T-helper 2 cell treated with Interferon-gamma antibody and Interleukin-4, amounts not matched to agents 5 μg/mL and 100 μg/mL, for 36 hours (primary cell): ENCODE measurements around the gene PXYLP1.

ENCODE experiments used
- DNase-seq: peaks from one replicate; pipeline ENCODE4 v3.0.0; 2021; ENCODE audit warnings: low spot score
- H3K27ac Mint-ChIP-seq: one replicate; pipeline ENCODE4 v1.8.0; 2021; ENCODE audit warnings: mild to moderate bottlenecking, mixed read lengths
- H3K27me3 Mint-ChIP-seq: one replicate; pipeline ENCODE4 v1.8.0; 2021; ENCODE audit warnings: low read depth, mixed read lengths
- H3K36me3 Mint-ChIP-seq: one replicate; pipeline ENCODE4 v1.8.0; 2021; ENCODE audit warnings: low read depth, mixed read lengths
- H3K4me1 Mint-ChIP-seq: one replicate; pipeline ENCODE4 v1.8.0; 2021; ENCODE audit warnings: low read depth, mixed read lengths
- H3K4me3 Mint-ChIP-seq: one replicate; pipeline ENCODE4 v1.8.0; 2022; ENCODE audit warnings: mild to moderate bottlenecking, moderate library complexity, mixed read lengths
- H3K9me3 Mint-ChIP-seq: one replicate; pipeline ENCODE4 v1.8.0; 2021; ENCODE audit warnings: mixed read lengths

The PXYLP1 gene

DNA sequence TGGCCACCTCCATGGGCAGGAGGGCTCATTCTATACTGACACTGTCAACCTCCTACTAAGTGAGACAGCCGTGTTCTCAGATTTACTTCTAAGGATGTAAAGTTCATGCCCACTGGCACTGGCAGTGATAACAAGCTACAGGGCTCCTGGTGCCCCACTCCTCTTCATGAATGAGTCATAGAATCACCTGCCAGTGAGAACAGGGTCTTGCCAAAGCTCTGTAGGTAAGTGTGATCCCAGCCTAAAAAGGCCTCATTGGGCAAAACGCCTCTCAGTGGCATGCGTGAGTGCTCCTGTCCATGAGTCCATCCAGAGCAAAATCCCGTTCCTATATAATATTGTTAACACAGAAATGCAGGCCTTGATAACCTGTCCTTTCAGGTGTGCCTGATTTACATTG lies 17.4 kb downstream of the PXYLP1 start:
- no peaks in the 10 kb centered on the region for H3K9me3 Mint-ChIP-seq
- no peaks in the 10 kb centered on the region for H3K27me3 Mint-ChIP-seq
- H3K4me3 Mint-ChIP-seq: no peak overlapping the region

DNA sequence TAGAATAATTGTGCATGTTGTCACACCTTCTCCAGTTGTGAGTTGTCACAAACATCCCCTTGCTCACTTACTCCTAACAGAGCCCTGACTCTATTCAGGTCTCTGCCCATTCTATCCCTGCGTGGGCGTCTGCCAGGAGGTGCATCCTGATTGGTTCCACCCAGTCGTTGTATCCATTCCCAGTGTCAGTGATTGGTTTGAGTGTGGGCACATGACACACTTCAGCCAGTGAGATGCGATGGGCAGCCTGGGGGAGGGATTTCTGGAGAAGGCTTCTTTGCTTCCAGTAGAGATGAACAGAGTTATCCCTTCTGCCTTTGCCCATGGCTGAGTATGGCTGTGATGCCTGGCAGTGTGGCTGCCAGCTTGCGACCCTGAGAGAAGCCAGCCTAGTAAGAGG lies 18.7 kb downstream of the PXYLP1 start:
- Mint-ChIP-seq H3K4me1 (peaks cover 12% of the 10 kb centered on the region), H3K27me3 (no peaks in the 10 kb centered on the region), H3K4me3 (no peak overlapping the region), H3K27ac (no peak overlapping the region), H3K36me3 (peaks cover 17% of the 10 kb centered on the region), H3K9me3 (no peaks in the 10 kb centered on the region)
- DNase-seq: no peak

More for the DNA sequence above, 17.4 kb downstream of the PXYLP1 start:
- Mint-ChIP-seq H3K27ac (no peak overlapping the region), H3K36me3 (peaks cover 21% of the 10 kb centered on the region), H3K4me1 (peaks cover 8% of the 10 kb centered on the region)
- no peak for DNase-seq

- H3K4me1 Mint-ChIP-seq: peaks cover 16% of the 10 kb centered on the region
- no peak overlapping the region for H3K27ac Mint-ChIP-seq
Observed at GRCh38 chr3:141250828-141251227, 19.2 kb downstream of the PXYLP1 start.

GRCh38 chr3:141253326-141253725 lies 21.7 kb downstream of the PXYLP1 start:
- no peaks in the 10 kb centered on the region for H3K9me3 Mint-ChIP-seq
- peak overlapping the region; percentile 55 for H3K27ac Mint-ChIP-seq
- no peaks in the 10 kb centered on the region for H3K27me3 Mint-ChIP-seq
- no peak overlapping the region for H3K4me3 Mint-ChIP-seq
- no peak for DNase-seq
- peaks cover 15% of the 10 kb centered on the region for H3K36me3 Mint-ChIP-seq
- H3K4me1 Mint-ChIP-seq: peaks cover 37% of the 10 kb centered on the region

More at GRCh38 chr3:141250828-141251227, 19.2 kb downstream of the PXYLP1 start:
- H3K27me3 Mint-ChIP-seq: no peaks in the 10 kb centered on the region
- no peak overlapping the region for H3K4me3 Mint-ChIP-seq
- no peak for DNase-seq
- peaks cover 14% of the 10 kb centered on the region for H3K36me3 Mint-ChIP-seq
- H3K9me3 Mint-ChIP-seq: no peaks in the 10 kb centered on the region

DNA sequence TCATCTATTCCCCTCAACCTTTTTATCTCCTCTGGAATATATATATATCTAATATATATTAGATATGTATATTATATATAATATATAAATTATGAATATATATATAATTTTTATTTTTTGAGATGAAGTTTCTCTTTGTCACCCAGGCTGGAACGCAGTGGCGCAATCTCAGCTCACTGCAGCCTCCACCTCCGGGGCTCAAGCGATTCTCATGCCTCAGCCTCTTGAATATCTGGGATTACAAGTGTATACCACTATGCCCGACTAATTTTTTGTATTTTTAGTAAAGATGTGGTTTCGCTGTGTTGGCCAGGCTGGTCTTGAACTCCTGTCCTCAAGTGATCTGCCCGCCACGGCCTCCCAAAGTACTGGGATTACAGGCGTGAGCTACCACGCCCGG lies 22.2 kb downstream of the PXYLP1 start:
- Mint-ChIP-seq H3K4me3 (no peak overlapping the region), H3K9me3 (no peaks in the 10 kb centered on the region), H3K4me1 (peaks cover 41% of the 10 kb centered on the region), H3K36me3 (peaks cover 15% of the 10 kb centered on the region), H3K27me3 (no peaks in the 10 kb centered on the region), H3K27ac (no peak overlapping the region)
- no peak for DNase-seq

- Mint-ChIP-seq H3K9me3 (no peaks in the 10 kb centered on the region), H3K4me1 (peaks cover 54% of the 10 kb centered on the region), H3K36me3 (peaks cover 17% of the 10 kb centered on the region), H3K27me3 (no peaks in the 10 kb centered on the region), H3K4me3 (no peak overlapping the region), H3K27ac (peak overlapping the region; percentile 35)
- no peak for DNase-seq
Observed at GRCh38 chr3:141255137-141255845, 23.7 kb downstream of the PXYLP1 start.

DNA sequence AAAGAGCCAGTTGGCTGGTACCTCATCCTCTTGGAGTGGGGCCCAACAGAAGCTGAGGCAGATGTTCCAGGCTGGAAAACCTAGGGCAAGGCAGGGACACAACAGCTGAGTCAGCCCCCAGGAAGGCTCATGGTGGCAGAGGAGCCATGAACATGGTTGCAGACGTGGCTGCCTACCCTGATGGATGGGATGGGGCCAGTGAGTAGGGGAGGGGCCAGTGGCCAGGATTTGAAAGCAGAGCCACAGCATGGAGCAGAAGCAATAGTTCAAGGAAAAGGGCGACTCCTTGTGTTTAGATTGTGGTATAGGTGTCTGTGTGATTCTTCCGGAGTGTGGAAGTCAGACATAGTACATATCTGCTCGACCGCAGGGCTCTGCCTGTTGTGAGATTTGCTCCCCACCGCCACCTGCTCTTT lies 24.2 kb downstream of the PXYLP1 start:
- H3K27ac Mint-ChIP-seq: peak overlapping the region; percentile 56
- peaks cover 59% of the 10 kb centered on the region for H3K4me1 Mint-ChIP-seq
- H3K36me3 Mint-ChIP-seq: peaks cover 14% of the 10 kb centered on the region
- DNase-seq: peak; percentile 45
- H3K27me3 Mint-ChIP-seq: no peaks in the 10 kb centered on the region
- H3K4me3 Mint-ChIP-seq: peak overlapping the region; percentile 34
- no peaks in the 10 kb centered on the region for H3K9me3 Mint-ChIP-seq

- H3K4me3 Mint-ChIP-seq: no peak overlapping the region
- no peaks in the 10 kb centered on the region for H3K27me3 Mint-ChIP-seq
- H3K36me3 Mint-ChIP-seq: peaks cover 22% of the 10 kb centered on the region
- no peak overlapping the region for H3K27ac Mint-ChIP-seq
- H3K9me3 Mint-ChIP-seq: no peaks in the 10 kb centered on the region
- H3K4me1 Mint-ChIP-seq: peaks cover 69% of the 10 kb centered on the region
- DNase-seq: no peak
Observed at GRCh38 chr3:141256820-141257219, 25.2 kb downstream of the PXYLP1 start.

GRCh38 chr3:141257961-141258360 lies 26.3 kb downstream of the PXYLP1 start:
- Mint-ChIP-seq H3K4me3 (no peak overlapping the region), H3K27me3 (no peaks in the 10 kb centered on the region), H3K9me3 (no peaks in the 10 kb centered on the region), H3K4me1 (peaks cover 75% of the 10 kb centered on the region), H3K36me3 (peaks cover 23% of the 10 kb centered on the region), H3K27ac (peak overlapping the region; percentile 56)
- DNase-seq: peak; percentile 75

- no peaks in the 10 kb centered on the region for H3K9me3 Mint-ChIP-seq
- H3K27me3 Mint-ChIP-seq: no peaks in the 10 kb centered on the region
- H3K4me1 Mint-ChIP-seq: peaks cover 84% of the 10 kb centered on the region
- H3K27ac Mint-ChIP-seq: peak overlapping the region; percentile 34
- DNase-seq: no peak
- peaks cover 32% of the 10 kb centered on the region for H3K36me3 Mint-ChIP-seq
- H3K4me3 Mint-ChIP-seq: no peak overlapping the region
Observed at GRCh38 chr3:141258973-141259372, 27.3 kb downstream of the PXYLP1 start.

- DNase-seq: no peak
- peaks cover 83% of the 10 kb centered on the region for H3K4me1 Mint-ChIP-seq
- no peak overlapping the region for H3K27ac Mint-ChIP-seq
- no peaks in the 10 kb centered on the region for H3K27me3 Mint-ChIP-seq
- peaks cover 40% of the 10 kb centered on the region for H3K36me3 Mint-ChIP-seq
- H3K9me3 Mint-ChIP-seq: no peaks in the 10 kb centered on the region
- no peak overlapping the region for H3K4me3 Mint-ChIP-seq
Observed at GRCh38 chr3:141259821-141260629, 28.4 kb downstream of the PXYLP1 start.

DNA sequence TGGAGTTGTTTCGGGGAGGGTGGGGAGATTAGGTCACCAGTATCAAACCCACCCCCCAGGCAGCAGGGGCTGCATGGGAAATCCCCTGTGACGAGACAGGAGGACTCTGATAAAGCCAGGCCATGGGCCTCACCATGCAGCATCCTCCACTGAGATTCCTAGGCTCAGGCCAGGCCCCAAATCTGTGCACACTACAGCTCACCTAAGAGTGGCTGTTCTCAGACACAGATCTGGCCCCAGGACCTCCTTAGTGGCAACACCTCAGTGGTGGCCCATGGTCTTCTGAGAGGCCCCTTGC lies 29.0 kb downstream of the PXYLP1 start:
- H3K9me3 Mint-ChIP-seq: no peaks in the 10 kb centered on the region
- H3K4me1 Mint-ChIP-seq: peaks cover 81% of the 10 kb centered on the region
- peaks cover 44% of the 10 kb centered on the region for H3K36me3 Mint-ChIP-seq
- no peaks in the 10 kb centered on the region for H3K27me3 Mint-ChIP-seq
- no peak for DNase-seq
- no peak overlapping the region for H3K4me3 Mint-ChIP-seq
- no peak overlapping the region for H3K27ac Mint-ChIP-seq

DNA sequence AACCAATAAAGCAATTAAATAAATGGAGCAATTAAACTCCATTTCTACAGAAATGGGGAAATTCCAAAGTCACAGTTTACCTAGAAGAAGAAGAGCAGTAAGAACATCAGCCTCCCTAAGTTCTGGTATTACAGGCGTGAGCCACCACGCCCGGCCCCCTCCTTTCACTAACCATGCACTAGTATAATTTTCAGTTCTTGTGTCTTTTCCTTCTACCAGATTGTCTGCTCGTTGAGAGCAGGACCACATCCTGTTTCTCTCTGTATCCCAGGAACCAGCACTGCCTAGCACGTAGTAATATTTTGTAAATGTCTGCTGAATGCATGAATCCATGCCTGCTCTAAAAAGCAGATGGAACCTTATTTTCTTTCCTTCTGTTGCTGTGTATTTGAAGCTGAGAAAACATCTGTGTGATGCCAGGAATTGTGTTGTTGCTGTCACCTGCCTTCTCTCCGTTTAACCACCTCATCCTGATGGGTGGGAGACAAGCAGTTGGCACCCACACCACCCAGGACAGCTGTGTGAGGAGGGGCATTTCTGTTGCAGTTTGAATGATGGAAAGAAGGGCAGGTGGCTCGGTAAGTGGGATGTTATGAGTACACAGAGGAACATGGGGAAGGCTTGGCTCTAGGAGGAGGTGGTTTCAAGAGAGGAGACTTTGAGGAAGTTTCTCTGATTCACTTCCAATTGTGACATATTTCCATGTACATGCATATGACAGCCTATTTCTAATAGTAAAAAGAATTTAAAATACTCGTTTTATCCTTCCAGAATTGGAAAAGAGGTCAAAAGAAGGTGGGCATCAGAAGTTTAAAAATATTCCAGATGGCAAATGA lies 30.1 kb downstream of the PXYLP1 start:
- Mint-ChIP-seq H3K4me1 (peaks cover 79% of the 10 kb centered on the region), H3K27me3 (no peaks in the 10 kb centered on the region), H3K9me3 (no peaks in the 10 kb centered on the region), H3K27ac (peak overlapping the region; percentile 60), H3K4me3 (peak overlapping the region; percentile 50), H3K36me3 (peaks cover 44% of the 10 kb centered on the region)
- peak; percentile 60 for DNase-seq

DNA sequence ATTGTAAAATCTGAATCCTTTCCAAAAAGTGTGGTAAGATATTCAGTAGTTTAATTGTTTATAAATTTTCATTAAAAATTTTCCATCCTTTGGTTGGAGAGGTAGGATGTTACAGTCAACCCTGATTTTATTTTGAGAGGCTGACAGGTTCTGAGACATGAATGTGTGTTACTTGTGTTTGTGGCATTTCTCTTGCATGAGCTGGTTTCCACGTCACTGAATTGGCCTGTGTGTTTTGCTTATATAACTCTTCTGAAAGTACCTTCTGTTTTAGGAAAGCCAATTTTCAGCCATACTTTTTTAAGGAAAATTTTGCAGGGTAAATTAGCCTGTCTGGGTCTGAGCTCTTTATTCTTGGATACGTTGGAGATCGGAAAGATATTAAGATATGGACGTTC lies 30.7 kb downstream of the PXYLP1 start:
- H3K27ac Mint-ChIP-seq: peak overlapping the region; percentile 4
- peak overlapping the region; percentile 48 for H3K4me3 Mint-ChIP-seq
- peaks cover 44% of the 10 kb centered on the region for H3K36me3 Mint-ChIP-seq
- H3K4me1 Mint-ChIP-seq: peaks cover 79% of the 10 kb centered on the region
- DNase-seq: no peak
- no peaks in the 10 kb centered on the region for H3K27me3 Mint-ChIP-seq
- H3K9me3 Mint-ChIP-seq: no peaks in the 10 kb centered on the region
